Chondrocyte (in vitro differentiated cells): ENCODE data around the gene CHPF. TPM values are rescaled to one million over a fixed set of nuclear protein-coding genes. Genes with fewer than 3 reads are reported as not detected.
A peak's percentile ranks its signal among the peaks of the same experiment; 100 is the strongest.

Experiments used
- DNase-seq: peaks from one replicate; pipeline ENCODE4 v3.0.0; 2021; ENCODE audit warnings: mixed read lengths, low spot score
- H3K27ac Mint-ChIP-seq: one replicate; pipeline ENCODE4 v1.8.0; 2021; ENCODE audit warnings: mild to moderate bottlenecking, moderate library complexity, mixed read lengths; ENCODE audit not compliant: unreplicated experiment
- H3K27me3 Mint-ChIP-seq: 2 replicates; pipeline ENCODE4 v1.8.0; 2021; ENCODE audit warnings: low read depth, mixed read lengths
- H3K36me3 Mint-ChIP-seq: 2 replicates; pipeline ENCODE4 v1.8.0; 2021; ENCODE audit warnings: low read depth, mixed read lengths
- H3K4me1 Mint-ChIP-seq: 2 replicates; pipeline ENCODE4 v1.8.0; 2021; ENCODE audit warnings: low read depth, mild to moderate bottlenecking, mixed read lengths
- H3K4me3 Mint-ChIP-seq: one replicate; pipeline ENCODE4 v1.8.0; 2021; ENCODE audit warnings: mild to moderate bottlenecking, moderate library complexity, mixed read lengths; ENCODE audit not compliant: unreplicated experiment
- H3K9me3 Mint-ChIP-seq: 2 replicates; pipeline ENCODE4 v1.8.0; 2021; ENCODE audit warnings: low read depth, mixed read lengths
- microRNA-seq: library from miRNA; unstranded; fragments of <30 nt; microRNA quantifications from one replicate; pipeline ENCODE4 v1.2.0, GENCODE V29; 2020; ENCODE audit warnings: borderline number of aligned reads
- total RNA-seq: library from RNA; stranded (reverse); gene quantifications from 3 replicates; pipeline ENCODE4 v1.2.1, GENCODE V29; 2021
- TF ChIP-seq, protein P1 (sequence below): fragments of 200-600 bp; sonication (generic); IDR thresholded peaks from 2 replicates; pipeline ENCODE4 v1.5.0; 2021; ENCODE audit warnings: antibody characterized with exemption, mild to moderate bottlenecking, moderate library complexity

Gene CHPF
- total RNA-seq, 1 donor from 2014 or later: 276 TPM

GRCh38 chr2:219491278-219491963, 52.2 kb downstream of the CHPF start:
- Mint-ChIP-seq H3K27ac (no peak overlapping the region), H3K27me3 (no peaks in the 10 kb centered on the region), H3K9me3 (no peaks in the 10 kb centered on the region), H3K4me1 (peaks cover 16% of the 10 kb centered on the region), H3K4me3 (no peak overlapping the region), H3K36me3 (peaks cover 10% of the 10 kb centered on the region)
- DNase-seq: no peak
- TF ChIP-seq, protein P1, sequence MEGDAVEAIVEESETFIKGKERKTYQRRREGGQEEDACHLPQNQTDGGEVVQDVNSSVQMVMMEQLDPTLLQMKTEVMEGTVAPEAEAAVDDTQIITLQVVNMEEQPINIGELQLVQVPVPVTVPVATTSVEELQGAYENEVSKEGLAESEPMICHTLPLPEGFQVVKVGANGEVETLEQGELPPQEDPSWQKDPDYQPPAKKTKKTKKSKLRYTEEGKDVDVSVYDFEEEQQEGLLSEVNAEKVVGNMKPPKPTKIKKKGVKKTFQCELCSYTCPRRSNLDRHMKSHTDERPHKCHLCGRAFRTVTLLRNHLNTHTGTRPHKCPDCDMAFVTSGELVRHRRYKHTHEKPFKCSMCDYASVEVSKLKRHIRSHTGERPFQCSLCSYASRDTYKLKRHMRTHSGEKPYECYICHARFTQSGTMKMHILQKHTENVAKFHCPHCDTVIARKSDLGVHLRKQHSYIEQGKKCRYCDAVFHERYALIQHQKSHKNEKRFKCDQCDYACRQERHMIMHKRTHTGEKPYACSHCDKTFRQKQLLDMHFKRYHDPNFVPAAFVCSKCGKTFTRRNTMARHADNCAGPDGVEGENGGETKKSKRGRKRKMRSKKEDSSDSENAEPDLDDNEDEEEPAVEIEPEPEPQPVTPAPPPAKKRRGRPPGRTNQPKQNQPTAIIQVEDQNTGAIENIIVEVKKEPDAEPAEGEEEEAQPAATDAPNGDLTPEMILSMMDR: no peak

GRCh38 chr2:219490600-219491130, 52.9 kb downstream of the CHPF start:
- Mint-ChIP-seq H3K9me3 (no peaks in the 10 kb centered on the region), H3K27ac (no peak overlapping the region), H3K4me3 (no peak overlapping the region), H3K36me3 (peaks cover 10% of the 10 kb centered on the region), H3K4me1 (peaks cover 8% of the 10 kb centered on the region), H3K27me3 (no peaks in the 10 kb centered on the region)
- DNase-seq: no peak
- TF ChIP-seq, protein P1: no peak

GRCh38 chr2:219490186-219490585, 53.4 kb downstream of the CHPF start:
- Mint-ChIP-seq H3K27me3 (no peaks in the 10 kb centered on the region), H3K4me3 (no peak overlapping the region), H3K4me1 (peaks cover 3% of the 10 kb centered on the region), H3K9me3 (no peaks in the 10 kb centered on the region), H3K36me3 (peaks cover 10% of the 10 kb centered on the region), H3K27ac (no peak overlapping the region)
- DNase-seq: no peak
- TF ChIP-seq, protein P1: peak; percentile 45

DNA sequence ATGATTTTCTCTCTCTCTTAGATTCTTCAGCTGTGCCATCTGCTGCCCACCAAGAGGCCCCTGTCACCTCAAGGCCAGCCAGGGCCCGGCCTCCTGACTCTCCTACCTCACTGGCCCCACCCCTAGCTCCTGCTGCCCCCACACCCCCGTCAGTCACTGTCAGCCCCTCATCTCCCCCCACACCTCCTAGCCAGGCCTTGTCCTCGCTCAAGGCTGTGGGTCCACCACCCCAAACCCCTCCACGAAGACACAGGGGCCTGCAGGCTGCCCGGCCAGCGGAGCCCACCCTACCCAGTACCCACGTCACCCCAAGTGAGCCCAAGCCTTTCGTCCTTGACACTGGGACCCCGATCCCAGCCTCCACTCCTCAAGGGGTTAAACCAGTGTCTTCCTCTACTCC, 54.3 kb downstream of the CHPF start:
- Mint-ChIP-seq H3K36me3 (peaks cover 10% of the 10 kb centered on the region), H3K4me1 (peaks cover under 1% of the 10 kb centered on the region), H3K27ac (no peak overlapping the region), H3K9me3 (no peaks in the 10 kb centered on the region), H3K4me3 (no peak overlapping the region), H3K27me3 (no peaks in the 10 kb centered on the region)
- TF ChIP-seq, protein P1: no peak
- DNase-seq: no peak

Small RNA genes lying within 50 kb of the gene (microRNA-seq; reads per million reads assigned to microRNA genes)
- not detected for gene MIR3132

Other genes starting within 250 kb of the CHPF start
- gene PTPRN, start 234.4 kb downstream of the CHPF start, total RNA-seq: 0.67 to 0.87 TPM (median 0.80 TPM) in 3 replicates
- not detected in 3 replicates for gene RESP18, start 211.1 kb downstream of the CHPF start, total RNA-seq
- 42.3 to 47.9 TPM (median 43.5 TPM) in 3 replicates for gene DNPEP, start 155.9 kb downstream of the CHPF start, total RNA-seq
- 0.70 to 19.8 TPM (median 15.5 TPM) in 3 replicates for gene DES, start 125.4 kb downstream of the CHPF start, total RNA-seq
- gene SPEG, start 109.0 kb downstream of the CHPF start, total RNA-seq: 62.9 to 94.9 TPM (median 89.7 TPM) in 3 replicates
- gene GMPPA, start 44.9 kb downstream of the CHPF start, total RNA-seq: 60.9 to 72.4 TPM (median 62.1 TPM) in 3 replicates
- 0.15 TPM in 2 of 3 replicates, not detected in the other for gene ASIC4, start 29.3 kb downstream of the CHPF start, total RNA-seq
- gene TMEM198, start 219 bp upstream of the CHPF start, total RNA-seq: 3.6 to 6.1 TPM (median 4.8 TPM) in 3 replicates
- 103 to 143 TPM (median 111 TPM) in 3 replicates for gene OBSL1, start 27.7 kb upstream of the CHPF start, total RNA-seq
- gene INHA, start 28.5 kb upstream of the CHPF start, total RNA-seq: 1.0 to 2.7 TPM (median 1.7 TPM) in 3 replicates
- gene STK11IP, start 54.0 kb upstream of the CHPF start, total RNA-seq: 25.5 to 31.9 TPM (median 28.5 TPM) in 3 replicates
- 9.7 to 17.2 TPM (median 17.2 TPM) in 3 replicates for gene SLC4A3, start 83.8 kb upstream of the CHPF start, total RNA-seq